SK-N-SH (cell line): ENCODE measurements around the gene ARFGAP1. TPM values are rescaled to one million over a fixed set of nuclear protein-coding genes. Genes with fewer than 3 reads are reported as not detected.

Source experiments
- CTCF ChIA-PET: fragments of 300-600, 350-600 bp; formaldehyde crosslinking; extraction: SDS; loops from one replicate; lab custom pipeline; 2021; lab: Yijun Ruan, JAX
- POLR2A ChIA-PET: fragments of 350-600 bp; sonication (Branson Sonifier 250); formaldehyde crosslinking; extraction: SDS; loops from one replicate; lab custom pipeline; 2020; ENCODE audit warnings: antibody characterized with exemption, inconsistent platforms; lab: Yijun Ruan, JAX
- DNase-seq: peaks from one replicate; pipeline ENCODE4 v3.0.0; 2012
- H2AFZ ChIP-seq: fragments of 200-600 bp; sonication (generic); 2 replicates; pipeline ENCODE4 v1.8.1; 2016; ENCODE audit warnings: antibody characterized with exemption, mild to moderate bottlenecking, low read depth
- H3F3A ChIP-seq: fragments of 200-600 bp; sonication (generic); replicated peaks from 2 replicates; pipeline ENCODE3; 2016; ENCODE audit warnings: antibody characterized with exemption, mild to moderate bottlenecking; ENCODE audit not compliant: insufficient read depth
- H3K27ac ChIP-seq, 2 experiments: fragments of 200-500 bp in 1 of 2; fragments of 200-600 bp in 1 of 2; sonication (Bioruptor generic) in 1 of 2; sonication (generic), shearing (Covaris generic) in 1 of 2; 2 replicates each; pipeline versions ENCODE4 v1.5.1 to v1.6.1; 2014 to 2016; ENCODE audit warnings: low read depth in 2 of 2, inconsistent platforms in 1 of 2, low read length in 1 of 2, mild to moderate bottlenecking in 1 of 2, mixed read lengths in 1 of 2
- H3K27me3 ChIP-seq: fragments of 200-600 bp; sonication (generic), shearing (Covaris generic); 2 replicates; pipeline ENCODE4 v1.6.1; 2016; ENCODE audit warnings: mixed run types; ENCODE audit not compliant: insufficient read depth
- H3K36me3 ChIP-seq, 2 experiments: fragments of 200-500 bp in 1 of 2; fragments of 200-600 bp in 1 of 2; sonication (Bioruptor generic) in 1 of 2; sonication (generic) in 1 of 2; replicated peaks in 1 of 2; 2 replicates each; pipeline versions ENCODE3 to v1.5.1; 2014 to 2016; ENCODE audit warnings: low read length in 1 of 2, mild to moderate bottlenecking in 1 of 2; ENCODE audit not compliant: insufficient read depth in 2 of 2, control insufficient read depth in 1 of 2
- H3K4me1 ChIP-seq, 2 experiments: fragments of 200-500 bp in 1 of 2; fragments of 200-600 bp in 1 of 2; sonication (Bioruptor generic) in 1 of 2; sonication (generic), shearing (Covaris generic) in 1 of 2; 2 replicates each; pipeline versions ENCODE4 v1.5.1 to v1.6.1; 2014 to 2016; ENCODE audit warnings: low read depth in 1 of 2, low read length in 1 of 2, mixed run types in 1 of 2; ENCODE audit not compliant: insufficient read depth in 2 of 2, control insufficient read depth in 1 of 2
- H3K4me2 ChIP-seq: fragments of 200-600 bp; sonication (generic), shearing (Covaris generic); 2 replicates; pipeline ENCODE4 v1.6.1; 2017; ENCODE audit warnings: mixed run types
- H3K4me3 ChIP-seq, 2 experiments: fragments of 200-500 bp in 1 of 2; fragments of 200-600 bp in 1 of 2; sonication (Bioruptor generic) in 1 of 2; sonication (generic), shearing (Covaris generic) in 1 of 2; 2 replicates each; pipeline versions ENCODE4 v1.5.1 to v1.8.1; 2014 to 2016; ENCODE audit warnings: low read depth in 2 of 2, inconsistent platforms in 1 of 2, low read length in 1 of 2, mild to moderate bottlenecking in 1 of 2, mixed read lengths in 1 of 2, moderate library complexity in 1 of 2
- H3K79me2 ChIP-seq: fragments of 200-600 bp; sonication (generic); 2 replicates; pipeline ENCODE4 v1.8.1; 2017; ENCODE audit warnings: mild to moderate bottlenecking; ENCODE audit not compliant: insufficient read depth
- H3K9ac ChIP-seq: fragments of 200-600 bp; sonication (generic); 2 replicates; pipeline ENCODE4 v1.6.1; 2017; ENCODE audit warnings: mixed run types
- H3K9me2 ChIP-seq: fragments of 200-600 bp; sonication (generic); 2 replicates; pipeline ENCODE4 v1.6.1; 2017; ENCODE audit warnings: mixed run types
- H3K9me3 ChIP-seq: fragments of 200-600 bp; sonication (generic); 2 replicates; pipeline ENCODE4 v1.6.1; 2017; ENCODE audit warnings: mixed run types, mild to moderate bottlenecking, moderate library complexity
- H4K20me1 ChIP-seq: fragments of 200-600 bp; sonication (generic); 2 replicates; pipeline ENCODE4 v1.6.1; 2017; ENCODE audit warnings: mild to moderate bottlenecking, mixed run types; ENCODE audit not compliant: insufficient read depth
- CHD2 ChIP-seq: fragments of 150-350 bp; IDR thresholded peaks from 2 replicates; pipeline ENCODE4 v1.6.1; 2018; ENCODE audit warnings: low read length; ENCODE audit not compliant: partially characterized antibody
- EZH2phosphoT487 ChIP-seq: fragments of 200-600 bp; sonication (generic); IDR thresholded peaks from 2 replicates; pipeline ENCODE4 v1.6.1; 2017; ENCODE audit warnings: low read depth, mixed run types, mild to moderate bottlenecking, antibody characterized with exemption, moderate library complexity, borderline replicate concordance
- GATA2 ChIP-seq: sonication (generic); formaldehyde crosslinking; IDR thresholded peaks from 2 replicates; pipeline ENCODE4 v1.5.0; 2020; ENCODE audit warnings: mild to moderate bottlenecking, missing genetic modification reagents
- JUND ChIP-seq: IDR thresholded peaks from 2 replicates; pipeline ENCODE4 v1.4.0; 2012
- MXI1 ChIP-seq: IDR thresholded peaks from 2 replicates; pipeline ENCODE4 v1.6.1; 2012; ENCODE audit warnings: mild to moderate bottlenecking, low read depth, low read length, improper control_type of control experiment
- NFIC ChIP-seq: IDR thresholded peaks from 2 replicates; pipeline ENCODE4 v1.4.0; 2012; ENCODE audit warnings: borderline replicate concordance
- POLR2AphosphoS5 ChIP-seq: IDR thresholded peaks from 2 replicates; pipeline ENCODE4 v1.6.1; 2012; ENCODE audit warnings: low read depth, low read length
- RAD21 ChIP-seq: IDR thresholded peaks from 2 replicates; pipeline ENCODE4 v1.6.1; 2012; ENCODE audit warnings: mild to moderate bottlenecking, low read length
- RCOR1 ChIP-seq: fragments of 150-350 bp; IDR thresholded peaks from 2 replicates; pipeline ENCODE4 v1.6.1; 2017; ENCODE audit warnings: antibody characterized with exemption, low read length
- RFX5 ChIP-seq: IDR thresholded peaks from 2 replicates; pipeline ENCODE4 v1.6.1; 2012; ENCODE audit warnings: mild to moderate bottlenecking, improper control_type of control experiment, low read length
- RXRA ChIP-seq: IDR thresholded peaks from 2 replicates; pipeline ENCODE4 v1.4.0; 2012; ENCODE audit warnings: low read depth, mild to moderate bottlenecking, borderline replicate concordance
- TAF1 ChIP-seq: IDR thresholded peaks from 2 replicates; pipeline ENCODE4 v1.6.1; 2012; ENCODE audit warnings: low read depth, mild to moderate bottlenecking, low read length, moderate library complexity, borderline replicate concordance
- TCF12 ChIP-seq: IDR thresholded peaks from 2 replicates; pipeline ENCODE4 v1.4.0; 2012
- TEAD4 ChIP-seq: IDR thresholded peaks from 2 replicates; pipeline ENCODE4 v1.4.0; 2012; ENCODE audit warnings: mild to moderate bottlenecking, borderline replicate concordance; ENCODE audit not compliant: insufficient read depth
- WGBS: methylation state at CpG from one replicate; pipeline ENCODE4 v1.1.6; 2017; ENCODE audit warnings: low lambda C conversion rate; 5-methylcytosine and 5-hydroxymethylcytosine counted together
- polyA plus RNA-seq, 3 experiments: library from polyadenylated mRNA; depleted of rRNA; stranded (reverse); fragments of >200 nt; gene quantifications; 2 replicates each; pipeline ENCODE4 v1.2.3, GENCODE V29; 2012
- TF ChIP-seq, protein P1 (sequence below): IDR thresholded peaks from 2 replicates; pipeline ENCODE4; 2012
- TF ChIP-seq, protein P2 (sequence below): IDR thresholded peaks from 2 replicates; pipeline ENCODE4 v1.4.0; 2012; ENCODE audit warnings: low read depth
- TF ChIP-seq, protein P3 (sequence below): IDR thresholded peaks from 2 replicates; pipeline ENCODE4 v1.6.1; 2012; ENCODE audit warnings: mild to moderate bottlenecking, low read depth, low read length, moderate library complexity
- TF ChIP-seq, protein P4 (sequence below): IDR thresholded peaks from 2 replicates; pipeline ENCODE4 v1.4.0; 2012; ENCODE audit warnings: low read depth, borderline replicate concordance
- TF ChIP-seq, protein P5 (sequence below): IDR thresholded peaks from 2 replicates; pipeline ENCODE4 v1.4.0; 2012; ENCODE audit warnings: low read depth, borderline replicate concordance
- TF ChIP-seq, protein P6 (sequence below): fragments of 150-350 bp; IDR thresholded peaks from 2 replicates; pipeline ENCODE4 v1.6.1; 2016; ENCODE audit warnings: mild to moderate bottlenecking, low read depth, low read length

The ARFGAP1 gene
- polyA plus RNA-seq, 1 of the 3 experiments (the other 2 are of a cell fraction) = 72.7 TPM

DNA sequence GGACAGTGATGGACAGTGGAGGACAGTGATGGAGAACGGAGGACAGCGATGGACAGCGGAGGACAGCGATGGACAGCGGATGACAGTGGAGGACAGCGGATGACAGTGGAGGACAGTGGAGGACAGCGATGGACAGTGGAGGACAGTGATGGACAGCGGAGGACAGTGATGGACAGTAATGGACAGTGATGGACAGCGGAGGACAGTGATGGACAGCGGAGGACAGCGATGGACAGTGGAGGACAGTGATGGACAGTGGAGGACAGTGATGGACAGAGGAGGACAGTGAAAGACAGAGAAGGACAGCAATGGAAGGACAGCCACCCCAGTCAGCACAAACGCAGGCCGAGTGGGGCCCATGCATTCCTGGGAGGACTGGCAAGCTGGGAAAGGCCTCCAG, 15.0 kb upstream of the ARFGAP1 start:
- no peaks in the 10 kb centered on the region for H4K20me1 ChIP-seq
- H3K27ac ChIP-seq = no peak overlapping the region
- H2AFZ ChIP-seq = no peak overlapping the region
- TF ChIP-seq GATA2 (CRISPR knock-in tag) = no peak
- TF ChIP-seq, protein P1, sequence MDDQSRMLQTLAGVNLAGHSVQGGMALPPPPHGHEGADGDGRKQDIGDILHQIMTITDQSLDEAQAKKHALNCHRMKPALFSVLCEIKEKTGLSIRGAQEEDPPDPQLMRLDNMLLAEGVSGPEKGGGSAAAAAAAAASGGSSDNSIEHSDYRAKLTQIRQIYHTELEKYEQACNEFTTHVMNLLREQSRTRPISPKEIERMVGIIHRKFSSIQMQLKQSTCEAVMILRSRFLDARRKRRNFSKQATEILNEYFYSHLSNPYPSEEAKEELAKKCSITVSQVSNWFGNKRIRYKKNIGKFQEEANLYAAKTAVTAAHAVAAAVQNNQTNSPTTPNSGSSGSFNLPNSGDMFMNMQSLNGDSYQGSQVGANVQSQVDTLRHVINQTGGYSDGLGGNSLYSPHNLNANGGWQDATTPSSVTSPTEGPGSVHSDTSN = no peak
- TF ChIP-seq, protein P2, sequence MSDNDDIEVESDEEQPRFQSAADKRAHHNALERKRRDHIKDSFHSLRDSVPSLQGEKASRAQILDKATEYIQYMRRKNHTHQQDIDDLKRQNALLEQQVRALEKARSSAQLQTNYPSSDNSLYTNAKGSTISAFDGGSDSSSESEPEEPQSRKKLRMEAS = no peak
- TF ChIP-seq TCF12 = no peak
- no peak for TF ChIP-seq NFIC
- TF ChIP-seq POLR2AphosphoS5 = no peak
- TF ChIP-seq MXI1 = no peak
- no peak for TF ChIP-seq EZH2phosphoT487
- TF ChIP-seq TEAD4 = no peak
- no peak for TF ChIP-seq RAD21
- TF ChIP-seq, protein P3, sequence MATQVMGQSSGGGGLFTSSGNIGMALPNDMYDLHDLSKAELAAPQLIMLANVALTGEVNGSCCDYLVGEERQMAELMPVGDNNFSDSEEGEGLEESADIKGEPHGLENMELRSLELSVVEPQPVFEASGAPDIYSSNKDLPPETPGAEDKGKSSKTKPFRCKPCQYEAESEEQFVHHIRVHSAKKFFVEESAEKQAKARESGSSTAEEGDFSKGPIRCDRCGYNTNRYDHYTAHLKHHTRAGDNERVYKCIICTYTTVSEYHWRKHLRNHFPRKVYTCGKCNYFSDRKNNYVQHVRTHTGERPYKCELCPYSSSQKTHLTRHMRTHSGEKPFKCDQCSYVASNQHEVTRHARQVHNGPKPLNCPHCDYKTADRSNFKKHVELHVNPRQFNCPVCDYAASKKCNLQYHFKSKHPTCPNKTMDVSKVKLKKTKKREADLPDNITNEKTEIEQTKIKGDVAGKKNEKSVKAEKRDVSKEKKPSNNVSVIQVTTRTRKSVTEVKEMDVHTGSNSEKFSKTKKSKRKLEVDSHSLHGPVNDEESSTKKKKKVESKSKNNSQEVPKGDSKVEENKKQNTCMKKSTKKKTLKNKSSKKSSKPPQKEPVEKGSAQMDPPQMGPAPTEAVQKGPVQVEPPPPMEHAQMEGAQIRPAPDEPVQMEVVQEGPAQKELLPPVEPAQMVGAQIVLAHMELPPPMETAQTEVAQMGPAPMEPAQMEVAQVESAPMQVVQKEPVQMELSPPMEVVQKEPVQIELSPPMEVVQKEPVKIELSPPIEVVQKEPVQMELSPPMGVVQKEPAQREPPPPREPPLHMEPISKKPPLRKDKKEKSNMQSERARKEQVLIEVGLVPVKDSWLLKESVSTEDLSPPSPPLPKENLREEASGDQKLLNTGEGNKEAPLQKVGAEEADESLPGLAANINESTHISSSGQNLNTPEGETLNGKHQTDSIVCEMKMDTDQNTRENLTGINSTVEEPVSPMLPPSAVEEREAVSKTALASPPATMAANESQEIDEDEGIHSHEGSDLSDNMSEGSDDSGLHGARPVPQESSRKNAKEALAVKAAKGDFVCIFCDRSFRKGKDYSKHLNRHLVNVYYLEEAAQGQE = no peak
- TF ChIP-seq RFX5 = no peak
- TF ChIP-seq RCOR1 = no peak
- TF ChIP-seq, all 33 proteins: peak for 0
- Histone ChIP-seq H3K9me3 (no peaks in the 10 kb centered on the region), H3K4me2 (no peak overlapping the region), H3F3A (no peaks in the 10 kb centered on the region), H3K4me3 (no peak overlapping the region), H3K36me3 (no peaks in the 10 kb centered on the region), H3K27me3 (peaks cover 34% of the 10 kb centered on the region), H3K4me1 (peaks cover 0 to 5% of the 10 kb centered on the region in 2 experiments; a peak in 1 of 4 replicates), H3K9ac (no peak overlapping the region), H3K79me2 (no peaks in the 10 kb centered on the region), H3K9me2 (no peaks in the 10 kb centered on the region)
- ChIA-PET CTCF (interaction anchor here (3.5 kb wide), 1 partner anchor 34 kb away, joined by 21 read pairs; no protein-coding TSS in a partner anchor), POLR2A (no interaction called here)
- no peak for DNase-seq
- WGBS = 85% methylated on average over 13 of the region's 13 CpGs

DNA sequence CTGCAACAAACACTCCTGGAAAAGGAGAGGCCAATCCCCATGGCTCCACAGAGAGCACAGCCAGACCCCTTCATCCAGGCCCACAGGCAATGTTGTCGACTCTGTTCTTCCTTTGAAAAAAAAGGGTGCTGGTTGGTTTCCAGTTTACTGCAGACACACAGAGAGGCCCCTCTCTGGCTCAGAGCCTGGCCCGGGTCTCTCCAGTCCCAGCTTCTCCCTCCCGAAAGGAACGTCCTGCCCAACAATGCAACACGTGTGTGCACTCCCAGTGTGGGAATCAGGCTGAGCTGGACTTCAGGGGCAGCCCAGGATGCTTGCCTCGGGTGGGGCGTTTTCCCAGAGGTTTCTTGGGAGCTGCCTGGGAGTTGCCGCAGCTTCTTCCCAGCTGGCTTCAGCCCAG, 13.8 kb upstream of the ARFGAP1 start:
- 51% methylated on average over 8 of the region's 8 CpGs for WGBS
- DNase-seq = no peak
- Histone ChIP-seq H3K79me2 (no peaks in the 10 kb centered on the region), H3K9me2 (no peaks in the 10 kb centered on the region), H3K36me3 (no peaks in the 10 kb centered on the region), H3K4me3 (no peak overlapping the region), H3K9ac (no peak overlapping the region), H4K20me1 (no peaks in the 10 kb centered on the region), H3K9me3 (no peaks in the 10 kb centered on the region), H3K27me3 (peaks cover 26% of the 10 kb centered on the region), H3K27ac (no peak overlapping the region), H3K4me1 (peaks cover 0 to 5% of the 10 kb centered on the region in 2 experiments; a peak in 1 of 4 replicates), H3K4me2 (no peak overlapping the region), H3F3A (no peaks in the 10 kb centered on the region), H2AFZ (no peak overlapping the region)
- CTCF ChIA-PET = interaction anchor here (1.0 to 3.5 kb wide), 2 partner anchors 36 to 51 kb away, joined by 6 to 21 read pairs; no protein-coding TSS in a partner anchor
- POLR2A ChIA-PET = interaction anchor here (1.1 kb wide), 1 partner anchor 14 kb away, joined by 3 read pairs; the partner anchor contains the start of gene ARFGAP1
- no peak for TF ChIP-seq TAF1
- no peak for TF ChIP-seq JUND
- TF ChIP-seq CHD2 = no peak
- no peak for TF ChIP-seq RXRA
- TF ChIP-seq, protein P4, sequence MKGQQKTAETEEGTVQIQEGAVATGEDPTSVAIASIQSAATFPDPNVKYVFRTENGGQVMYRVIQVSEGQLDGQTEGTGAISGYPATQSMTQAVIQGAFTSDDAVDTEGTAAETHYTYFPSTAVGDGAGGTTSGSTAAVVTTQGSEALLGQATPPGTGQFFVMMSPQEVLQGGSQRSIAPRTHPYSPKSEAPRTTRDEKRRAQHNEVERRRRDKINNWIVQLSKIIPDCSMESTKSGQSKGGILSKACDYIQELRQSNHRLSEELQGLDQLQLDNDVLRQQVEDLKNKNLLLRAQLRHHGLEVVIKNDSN = no peak
- TF ChIP-seq, protein P5, sequence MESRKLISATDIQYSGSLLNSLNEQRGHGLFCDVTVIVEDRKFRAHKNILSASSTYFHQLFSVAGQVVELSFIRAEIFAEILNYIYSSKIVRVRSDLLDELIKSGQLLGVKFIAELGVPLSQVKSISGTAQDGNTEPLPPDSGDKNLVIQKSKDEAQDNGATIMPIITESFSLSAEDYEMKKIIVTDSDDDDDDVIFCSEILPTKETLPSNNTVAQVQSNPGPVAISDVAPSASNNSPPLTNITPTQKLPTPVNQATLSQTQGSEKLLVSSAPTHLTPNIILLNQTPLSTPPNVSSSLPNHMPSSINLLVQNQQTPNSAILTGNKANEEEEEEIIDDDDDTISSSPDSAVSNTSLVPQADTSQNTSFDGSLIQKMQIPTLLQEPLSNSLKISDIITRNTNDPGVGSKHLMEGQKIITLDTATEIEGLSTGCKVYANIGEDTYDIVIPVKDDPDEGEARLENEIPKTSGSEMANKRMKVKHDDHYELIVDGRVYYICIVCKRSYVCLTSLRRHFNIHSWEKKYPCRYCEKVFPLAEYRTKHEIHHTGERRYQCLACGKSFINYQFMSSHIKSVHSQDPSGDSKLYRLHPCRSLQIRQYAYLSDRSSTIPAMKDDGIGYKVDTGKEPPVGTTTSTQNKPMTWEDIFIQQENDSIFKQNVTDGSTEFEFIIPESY = no peak
- TF ChIP-seq NFIC = no peak
- TF ChIP-seq TCF12 = no peak
- TF ChIP-seq, protein P6, sequence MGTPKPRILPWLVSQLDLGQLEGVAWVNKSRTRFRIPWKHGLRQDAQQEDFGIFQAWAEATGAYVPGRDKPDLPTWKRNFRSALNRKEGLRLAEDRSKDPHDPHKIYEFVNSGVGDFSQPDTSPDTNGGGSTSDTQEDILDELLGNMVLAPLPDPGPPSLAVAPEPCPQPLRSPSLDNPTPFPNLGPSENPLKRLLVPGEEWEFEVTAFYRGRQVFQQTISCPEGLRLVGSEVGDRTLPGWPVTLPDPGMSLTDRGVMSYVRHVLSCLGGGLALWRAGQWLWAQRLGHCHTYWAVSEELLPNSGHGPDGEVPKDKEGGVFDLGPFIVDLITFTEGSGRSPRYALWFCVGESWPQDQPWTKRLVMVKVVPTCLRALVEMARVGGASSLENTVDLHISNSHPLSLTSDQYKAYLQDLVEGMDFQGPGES = no peak
